ENCODE measurements around the gene SLAMF7.

DNA sequence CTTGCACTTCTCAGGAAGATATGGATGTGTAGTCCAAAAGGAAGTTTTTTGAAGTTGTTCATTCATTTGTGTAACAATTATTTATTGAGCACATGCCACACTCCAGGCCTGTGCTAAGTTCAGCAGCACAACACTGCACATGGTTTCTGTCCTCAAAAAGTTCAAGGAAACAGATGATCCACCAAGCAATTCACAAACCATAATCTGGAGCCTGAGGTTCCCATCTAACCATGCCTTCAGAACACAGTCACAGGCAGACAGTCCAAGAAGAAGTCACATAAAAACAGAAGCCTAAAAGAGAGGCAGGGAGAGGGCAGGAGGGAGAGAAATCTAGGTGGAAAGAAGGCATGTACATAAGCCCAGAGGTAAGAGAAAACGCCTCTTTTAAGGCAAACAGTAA is 29.3 kb upstream of the SLAMF7 start:
- TF ChIP-seq, protein P1, sequence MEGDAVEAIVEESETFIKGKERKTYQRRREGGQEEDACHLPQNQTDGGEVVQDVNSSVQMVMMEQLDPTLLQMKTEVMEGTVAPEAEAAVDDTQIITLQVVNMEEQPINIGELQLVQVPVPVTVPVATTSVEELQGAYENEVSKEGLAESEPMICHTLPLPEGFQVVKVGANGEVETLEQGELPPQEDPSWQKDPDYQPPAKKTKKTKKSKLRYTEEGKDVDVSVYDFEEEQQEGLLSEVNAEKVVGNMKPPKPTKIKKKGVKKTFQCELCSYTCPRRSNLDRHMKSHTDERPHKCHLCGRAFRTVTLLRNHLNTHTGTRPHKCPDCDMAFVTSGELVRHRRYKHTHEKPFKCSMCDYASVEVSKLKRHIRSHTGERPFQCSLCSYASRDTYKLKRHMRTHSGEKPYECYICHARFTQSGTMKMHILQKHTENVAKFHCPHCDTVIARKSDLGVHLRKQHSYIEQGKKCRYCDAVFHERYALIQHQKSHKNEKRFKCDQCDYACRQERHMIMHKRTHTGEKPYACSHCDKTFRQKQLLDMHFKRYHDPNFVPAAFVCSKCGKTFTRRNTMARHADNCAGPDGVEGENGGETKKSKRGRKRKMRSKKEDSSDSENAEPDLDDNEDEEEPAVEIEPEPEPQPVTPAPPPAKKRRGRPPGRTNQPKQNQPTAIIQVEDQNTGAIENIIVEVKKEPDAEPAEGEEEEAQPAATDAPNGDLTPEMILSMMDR (IDR thresholded peaks at IDR 0.05) = no peak
- TF ChIP-seq POLR2A (IDR thresholded peaks at IDR 0.05) = no peak

All from Peyer's patch (tissue), 4 donors.